HepG2 (cell line): ENCODE data around the gene KIAA1191. TPM values are rescaled to one million over a fixed set of nuclear protein-coding genes. Genes with fewer than 3 reads are reported as not detected.

Source experiments
- ATAC-seq: fragments of 200-7000 bp; cut with Tn5 transposase; 3 replicates; pipeline ENCODE4 v1.9.1; 2020; ENCODE audit warnings: mild to moderate bottlenecking, moderate library complexity
- BruUV-seq: library from RNA; stranded (reverse); fragments of 400-500 nt; replicated peaks from 2 replicates; lab custom pipeline; 2021; lab: Mats Ljungman, UMichigan
- CTCF ChIA-PET: fragments of 300-600 bp; formaldehyde crosslinking; extraction: SDS; loops from one replicate; lab custom pipeline; 2021; ENCODE audit warnings: low total read pairs, inconsistent platforms, low intra/inter-chr PET ratio; lab: Yijun Ruan, JAX
- POLR2A ChIA-PET: fragments of 350-600 bp; sonication (Branson Sonifier 250); formaldehyde crosslinking; loops from one replicate; lab custom pipeline; 2020; ENCODE audit warnings: antibody characterized with exemption, inconsistent platforms; lab: Yijun Ruan, JAX
- DNase-seq: peaks from one replicate; pipeline ENCODE4 v3.0.0-alpha.2; 2015; ENCODE audit warnings: low spot score
- FAIRE-seq: peaks from 3 replicates; lab custom pipeline; 2011; peaks lifted over from hg19 to GRCh38; lab: Jason Lieb, UNC
- H2AFZ ChIP-seq: one replicate; pipeline ENCODE4 v1.6.1; 2011; ENCODE audit warnings: low read length, inconsistent platforms
- H3K27ac ChIP-seq: fragments of 300-600 bp; 3 replicates; pipeline ENCODE4 v1.8.0; 2011; ENCODE audit warnings: mixed run types, mild to moderate bottlenecking, mixed read lengths, low read length, inconsistent platforms; ENCODE audit not compliant: insufficient read depth; ENCODE audit errors: extremely low read length
- H3K27me3 ChIP-seq, 2 experiments: fragments of 200-600 bp in 1 of 2; 2 replicates in 1 of 2; 3 replicates in 1 of 2; pipeline versions ENCODE4 v1.6.0 to v1.8.0; 2011; ENCODE audit warnings: low read length in 2 of 2, mild to moderate bottlenecking in 2 of 2, moderate library complexity in 2 of 2, inconsistent platforms in 1 of 2; ENCODE audit not compliant: insufficient read depth in 2 of 2, control insufficient read depth in 1 of 2
- H3K36me3 ChIP-seq, 2 experiments: fragments of 200-600 bp in 1 of 2; replicated peaks in 1 of 2; 2 replicates in 1 of 2; 3 replicates in 1 of 2; pipeline versions ENCODE4 v1.5.1 to v1.8.0; 2011; ENCODE audit warnings: low read length in 2 of 2, inconsistent platforms in 1 of 2; ENCODE audit not compliant: insufficient read depth in 2 of 2, control insufficient read depth in 1 of 2
- H3K4me1 ChIP-seq: 2 replicates; pipeline ENCODE4 v1.5.1; 2012; ENCODE audit warnings: low read length, inconsistent platforms; ENCODE audit not compliant: insufficient read depth
- H3K4me2 ChIP-seq: 2 replicates; pipeline ENCODE4 v1.6.0; 2011; ENCODE audit warnings: low read depth, low read length, inconsistent platforms
- H3K4me3 ChIP-seq, 3 experiments: fragments of 200-600 bp in 1 of 3; sonication (generic), shearing (Covaris generic) in 1 of 3; replicated peaks in 1 of 3; 2 replicates each; pipeline ENCODE4 v1.5.1; 2011 to 2016; ENCODE audit warnings: low read length in 3 of 3, inconsistent platforms in 2 of 3, low read depth in 2 of 3, mild to moderate bottlenecking in 2 of 3, control low read depth in 1 of 3, mixed read lengths in 1 of 3; ENCODE audit not compliant: insufficient read depth in 1 of 3
- H3K79me2 ChIP-seq: one replicate; pipeline ENCODE4 v1.6.1; 2011; ENCODE audit warnings: low read length, inconsistent platforms; ENCODE audit not compliant: insufficient read depth
- H3K9ac ChIP-seq: 2 replicates; pipeline ENCODE4 v1.6.0; 2011; ENCODE audit warnings: mild to moderate bottlenecking, low read depth, low read length, inconsistent platforms; ENCODE audit not compliant: insufficient read depth
- H3K9me3 ChIP-seq: 2 replicates; pipeline ENCODE4 v1.5.1; 2012; ENCODE audit warnings: mild to moderate bottlenecking, low read length
- H4K20me1 ChIP-seq: 2 replicates; pipeline ENCODE4 v1.6.0; 2011; ENCODE audit warnings: inconsistent platforms, mild to moderate bottlenecking, low read length, moderate library complexity; ENCODE audit not compliant: insufficient read depth
- GABPB1 ChIP-seq: IDR thresholded peaks from 2 replicates; pipeline ENCODE4 v1.6.1; 2016; ENCODE audit warnings: mild to moderate bottlenecking, missing genetic modification reagents, moderate library complexity, missing compliant biosample characterization
- HCFC1 ChIP-seq: fragments of 150-350 bp; IDR thresholded peaks from 2 replicates; pipeline ENCODE4 v1.6.1; 2014; ENCODE audit warnings: low read depth, low read length
- HOXA3 ChIP-seq: sonication (generic); formaldehyde crosslinking; IDR thresholded peaks from 2 replicates; pipeline ENCODE4 v1.5.0; 2020; ENCODE audit warnings: missing genetic modification reagents
- NFIB ChIP-seq: sonication (generic); formaldehyde crosslinking; IDR thresholded peaks from 2 replicates; pipeline ENCODE4 v1.9.0; 2021; ENCODE audit warnings: missing genetic modification reagents, mild to moderate bottlenecking, borderline replicate concordance
- NFKB2 ChIP-seq: sonication (generic); formaldehyde crosslinking; IDR thresholded peaks from 2 replicates; pipeline ENCODE4 v1.4.0; 2020; ENCODE audit warnings: missing genetic modification reagents, borderline replicate concordance
- SRF ChIP-seq: IDR thresholded peaks from 2 replicates; pipeline ENCODE4 v1.6.1; 2011; ENCODE audit warnings: mild to moderate bottlenecking, low read depth, low read length, moderate library complexity
- THAP11 ChIP-seq: IDR thresholded peaks from 2 replicates; pipeline ENCODE4 v1.6.1; 2016; ENCODE audit warnings: missing biosample characterization, missing genetic modification reagents
- YEATS4 ChIP-seq: sonication (generic); formaldehyde crosslinking; IDR thresholded peaks from 2 replicates; pipeline ENCODE4 v1.4.0; 2020; ENCODE audit warnings: missing genetic modification reagents, borderline replicate concordance
- ZNF143 ChIP-seq: sonication (generic); formaldehyde crosslinking; IDR thresholded peaks from 2 replicates; pipeline ENCODE4 v1.4.0; 2020; ENCODE audit warnings: missing genetic modification reagents
- ZNF329 ChIP-seq: sonication (generic); formaldehyde crosslinking; IDR thresholded peaks from 2 replicates; pipeline ENCODE4 v1.9.0; 2021; ENCODE audit warnings: low read depth, mild to moderate bottlenecking, missing genetic modification reagents
- ZNF468 ChIP-seq: sonication (generic); formaldehyde crosslinking; IDR thresholded peaks from 2 replicates; pipeline ENCODE4 v1.8.0; 2022; ENCODE audit warnings: mild to moderate bottlenecking, moderate library complexity, missing genetic modification reagents
- ZNF816 ChIP-seq: sonication (generic); formaldehyde crosslinking; IDR thresholded peaks from 2 replicates; pipeline ENCODE4 v1.8.0; 2022; ENCODE audit warnings: missing genetic modification reagents, mild to moderate bottlenecking, borderline replicate concordance
- WGBS: methylation state at CpG from one replicate; pipeline ENCODE4 v1.1.6; 2017; ENCODE audit warnings: low lambda C conversion rate; 5-methylcytosine and 5-hydroxymethylcytosine counted together
- in situ Hi-C: cut with HindIII; loops from 2 replicates; pipeline ENCODE4 v1.10.0; 2017; ENCODE audit warnings: low pct_unique_long_range_greater_than_20kb; ENCODE audit not compliant: extremely low pct_ligation_motif_present
- intact Hi-C: fragments of 100-400 bp; cut with micrococcal nuclease; formaldehyde crosslinking; loops from one replicate; pipeline ENCODE4 v1.10.0; 2022; ENCODE audit not compliant: unreplicated experiment
- polyA plus RNA-seq, 8 experiments: library from polyadenylated mRNA; depleted of rRNA in 3 of 8; stranded (reverse) in 7 of 8; unstranded in 1 of 8; fragments of >200 nt; fragmentation: Illumina TruSeq in 4 of 8; extraction: Trizol in 4 of 8; gene quantifications; 2 replicates each; pipeline versions ENCODE4 v1.2.1 to v1.2.3, GENCODE V29; 2011 to 2016; ENCODE audit warnings: low read depth in 4 of 8, missing spikeins in 1 of 8, mixed read lengths in 1 of 8; ENCODE audit not compliant: insufficient read depth in 1 of 8
- total RNA-seq, 5 experiments: library from RNA; depleted of rRNA; stranded (reverse); fragments of >200 nt; fragmentation: Illumina TruSeq; extraction: Trizol; gene quantifications; 2 replicates each; pipeline ENCODE4 v1.2.3, GENCODE V29; 2016; ENCODE audit warnings: low read depth in 1 of 5
- TF ChIP-seq, protein P1 (sequence below): IDR thresholded peaks from 2 replicates; pipeline ENCODE4 v1.6.1; 2012; ENCODE audit warnings: inconsistent platforms
- TF ChIP-seq, protein P2 (sequence below): sonication (generic); formaldehyde crosslinking; IDR thresholded peaks from 2 replicates; pipeline ENCODE4 v1.5.0; 2020; ENCODE audit warnings: mild to moderate bottlenecking, missing genetic modification reagents, borderline replicate concordance
- TF ChIP-seq, protein P3 (sequence below): sonication (generic); formaldehyde crosslinking; IDR thresholded peaks from 2 replicates; pipeline ENCODE4 v1.5.1; 2020; ENCODE audit warnings: missing genetic modification reagents, mild to moderate bottlenecking, borderline replicate concordance

KIAA1191 gene
- total and polyA plus RNA-seq, 2 of the 13 experiments (the other 11 are each of a cell fraction or from before 2014, with no cell fraction given) = 63.6 to 103 TPM

DNA sequence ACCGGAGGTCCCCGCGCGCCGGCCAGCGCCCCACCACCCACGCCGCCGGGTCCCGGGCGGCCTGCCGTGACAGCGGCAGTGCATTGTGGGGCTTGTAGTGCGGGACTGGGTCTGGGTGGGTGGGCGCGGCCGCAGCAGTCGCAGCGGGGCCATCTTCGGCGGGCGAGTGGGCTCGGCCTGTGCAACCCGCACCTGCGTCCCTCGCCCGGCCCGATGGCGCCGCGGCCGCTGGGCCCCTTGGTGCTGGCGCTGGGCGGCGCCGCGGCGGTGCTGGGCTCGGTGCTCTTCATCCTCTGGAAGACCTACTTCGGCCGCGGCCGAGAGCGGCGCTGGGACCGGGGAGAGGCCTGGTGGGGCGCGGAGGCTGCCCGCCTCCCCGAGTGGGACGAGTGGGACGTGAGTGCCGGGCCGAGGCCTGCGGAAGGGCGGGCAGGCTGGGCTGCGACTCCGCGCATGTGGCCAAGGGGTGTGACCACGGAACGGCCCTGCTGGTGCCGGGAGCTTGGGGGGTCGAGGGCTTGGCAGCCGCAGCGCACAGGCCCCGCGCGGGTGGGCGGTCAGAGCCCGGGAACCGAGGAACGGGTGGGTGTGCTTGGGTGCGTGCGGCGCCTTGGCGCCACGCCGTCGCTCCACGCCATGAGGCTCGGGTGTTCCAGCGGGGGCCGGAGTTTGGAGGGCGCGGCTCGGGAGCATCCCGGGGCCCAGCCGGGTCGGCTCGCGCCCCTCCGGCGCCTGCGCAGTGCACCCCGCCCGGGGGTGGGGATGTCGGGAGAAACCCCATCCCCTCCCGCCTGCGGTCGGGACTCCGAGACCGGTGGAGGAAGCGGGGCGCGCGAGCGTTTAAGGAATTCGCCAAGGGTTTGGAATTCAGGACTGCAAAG lies 4.0 kb upstream of the KIAA1191 start, which contains the start of gene ARL10:
ARL10 (plus strand) TSS at position 137 of the 881 bp plus-strand sequence; CDS start at position 214, 77 bp downstream.
- DNase-seq = no peak
- Histone ChIP-seq H3K4me2 (peak within 1 kb of the TSS; percentile 93), H3K79me2 (peaks cover 9% of the 10 kb centered on the region), H3K9ac (no peak within 1 kb of the TSS; the same call in 1 of the 2 replicates), H3K36me3 (no peaks in the 10 kb centered on the region), H4K20me1 (no peaks in the 10 kb centered on the region), H3K9me3 (no peaks in the 10 kb centered on the region), H3K4me1 (peaks cover 57% of the 10 kb centered on the region), H3K27ac (no peak within 1 kb of the TSS), H2AFZ (no peak within 1 kb of the TSS), H3K27me3 (peaks cover 3 to 6% of the 10 kb centered on the region in 2 experiments; a peak in 4 of 5 replicates), H3K4me3 (peak within 1 kb of the TSS; percentile 30 to 64 (median 44); a peak in 5 of 6 replicates)
- TF ChIP-seq HCFC1 (peak; percentile 43; the same call in 1 of the 2 replicates), GABPB1 (CRISPR knock-in tag) (peak; percentile 32; the same call in 1 of the 2 replicates), ZNF816 (CRISPR knock-in tag) (no peak), ZNF143 (CRISPR knock-in tag) (peak; percentile 74), SRF (no peak), NFKB2 (CRISPR knock-in tag) (0 out of 2 replicates have a peak, but pooled peaks have one; percentile 25), YEATS4 (CRISPR knock-in tag) (peak; percentile 39; the same call in 1 of the 2 replicates), NFIB (CRISPR knock-in tag) (no peak), ZNF468 (no peak), THAP11 (CRISPR knock-in tag) (peak; percentile 91), HOXA3 (CRISPR knock-in tag) (peak; percentile 38; the same call in 1 of the 2 replicates), ZNF329 (CRISPR knock-in tag) (peak; percentile 82; the same call in 1 of the 2 replicates)
- TF ChIP-seq, protein P1, sequence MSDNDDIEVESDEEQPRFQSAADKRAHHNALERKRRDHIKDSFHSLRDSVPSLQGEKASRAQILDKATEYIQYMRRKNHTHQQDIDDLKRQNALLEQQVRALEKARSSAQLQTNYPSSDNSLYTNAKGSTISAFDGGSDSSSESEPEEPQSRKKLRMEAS = 0 out of 2 replicates have a peak, but pooled peaks have one; percentile 6
- TF ChIP-seq, protein P2, sequence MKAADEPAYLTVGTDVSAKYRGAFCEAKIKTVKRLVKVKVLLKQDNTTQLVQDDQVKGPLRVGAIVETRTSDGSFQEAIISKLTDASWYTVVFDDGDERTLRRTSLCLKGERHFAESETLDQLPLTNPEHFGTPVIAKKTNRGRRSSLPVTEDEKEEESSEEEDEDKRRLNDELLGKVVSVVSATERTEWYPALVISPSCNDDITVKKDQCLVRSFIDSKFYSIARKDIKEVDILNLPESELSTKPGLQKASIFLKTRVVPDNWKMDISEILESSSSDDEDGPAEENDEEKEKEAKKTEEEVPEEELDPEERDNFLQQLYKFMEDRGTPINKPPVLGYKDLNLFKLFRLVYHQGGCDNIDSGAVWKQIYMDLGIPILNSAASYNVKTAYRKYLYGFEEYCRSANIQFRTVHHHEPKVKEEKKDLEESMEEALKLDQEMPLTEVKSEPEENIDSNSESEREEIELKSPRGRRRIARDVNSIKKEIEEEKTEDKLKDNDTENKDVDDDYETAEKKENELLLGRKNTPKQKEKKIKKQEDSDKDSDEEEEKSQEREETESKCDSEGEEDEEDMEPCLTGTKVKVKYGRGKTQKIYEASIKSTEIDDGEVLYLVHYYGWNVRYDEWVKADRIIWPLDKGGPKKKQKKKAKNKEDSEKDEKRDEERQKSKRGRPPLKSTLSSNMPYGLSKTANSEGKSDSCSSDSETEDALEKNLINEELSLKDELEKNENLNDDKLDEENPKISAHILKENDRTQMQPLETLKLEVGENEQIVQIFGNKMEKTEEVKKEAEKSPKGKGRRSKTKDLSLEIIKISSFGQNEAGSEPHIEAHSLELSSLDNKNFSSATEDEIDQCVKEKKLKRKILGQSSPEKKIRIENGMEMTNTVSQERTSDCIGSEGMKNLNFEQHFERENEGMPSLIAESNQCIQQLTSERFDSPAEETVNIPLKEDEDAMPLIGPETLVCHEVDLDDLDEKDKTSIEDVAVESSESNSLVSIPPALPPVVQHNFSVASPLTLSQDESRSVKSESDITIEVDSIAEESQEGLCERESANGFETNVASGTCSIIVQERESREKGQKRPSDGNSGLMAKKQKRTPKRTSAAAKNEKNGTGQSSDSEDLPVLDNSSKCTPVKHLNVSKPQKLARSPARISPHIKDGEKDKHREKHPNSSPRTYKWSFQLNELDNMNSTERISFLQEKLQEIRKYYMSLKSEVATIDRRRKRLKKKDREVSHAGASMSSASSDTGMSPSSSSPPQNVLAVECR (CRISPR knock-in tag) = 0 out of 2 replicates have a peak, but pooled peaks have one; percentile 23
- TF ChIP-seq, protein P3, sequence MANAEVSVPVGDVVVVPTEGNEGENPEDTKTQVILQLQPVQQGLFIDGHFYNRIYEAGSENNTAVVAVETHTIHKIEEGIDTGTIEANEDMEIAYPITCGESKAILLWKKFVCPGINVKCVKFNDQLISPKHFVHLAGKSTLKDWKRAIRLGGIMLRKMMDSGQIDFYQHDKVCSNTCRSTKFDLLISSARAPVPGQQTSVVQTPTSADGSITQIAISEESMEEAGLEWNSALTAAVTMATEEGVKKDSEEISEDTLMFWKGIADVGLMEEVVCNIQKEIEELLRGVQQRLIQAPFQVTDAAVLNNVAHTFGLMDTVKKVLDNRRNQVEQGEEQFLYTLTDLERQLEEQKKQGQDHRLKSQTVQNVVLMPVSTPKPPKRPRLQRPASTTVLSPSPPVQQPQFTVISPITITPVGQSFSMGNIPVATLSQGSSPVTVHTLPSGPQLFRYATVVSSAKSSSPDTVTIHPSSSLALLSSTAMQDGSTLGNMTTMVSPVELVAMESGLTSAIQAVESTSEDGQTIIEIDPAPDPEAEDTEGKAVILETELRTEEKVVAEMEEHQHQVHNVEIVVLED = no peak
- intact Hi-C loops (no loop called here), in situ Hi-C loops (no loop called here)
- BruUV-seq = no TSS peak
- WGBS = 93% methylated on average over 54 of the region's 108 CpGs
- no peak for FAIRE-seq
- no peak for ATAC-seq
- CTCF ChIA-PET = no interaction called here
- POLR2A ChIA-PET = no interaction called here
